Cerebellar cortex (tissue), 1 donor: ENCODE results near the gene CADPS.

Experiments used
- DNase-seq: peaks from one replicate; pipeline ENCODE4 v3.0.0-alpha.2; 2015; ENCODE audit warnings: low spot score

CADPS gene

DNA sequence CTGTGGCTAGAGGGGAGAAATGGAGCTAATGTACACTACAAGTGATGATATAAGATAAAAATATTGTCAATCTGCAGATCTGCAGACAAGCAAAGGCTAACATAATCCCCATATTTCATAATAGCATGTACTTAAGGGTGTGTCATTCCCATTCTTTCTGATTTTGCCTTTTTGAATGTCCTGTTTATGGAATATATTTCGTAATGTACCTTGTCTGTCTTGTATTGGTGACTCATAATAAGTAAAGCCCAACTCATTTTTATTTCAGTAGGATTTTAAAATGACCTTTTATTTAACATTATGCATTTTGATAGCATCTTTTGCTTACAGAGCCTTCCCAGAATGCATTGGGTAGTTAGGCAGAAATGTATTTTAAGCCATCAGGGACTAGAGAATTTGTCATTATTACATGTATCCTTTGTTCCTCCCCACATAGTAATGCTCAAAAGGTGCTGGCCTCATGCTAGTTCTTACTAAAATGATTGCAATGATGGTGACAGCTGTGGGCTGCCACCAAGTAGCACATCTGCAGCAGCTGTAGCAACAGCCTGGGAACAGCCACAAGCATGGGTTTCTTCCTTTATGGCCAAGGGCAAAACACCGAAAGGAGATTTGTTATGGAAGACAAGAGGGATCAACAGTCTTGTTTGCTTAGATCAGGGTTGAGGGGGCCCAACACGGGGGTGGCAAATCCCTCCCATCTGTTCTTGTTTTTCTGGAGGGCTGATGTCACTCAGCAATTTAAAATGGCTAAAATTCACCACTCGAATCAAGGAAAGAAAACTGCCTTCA, 188.5 kb downstream of the CADPS start:
- DNase-seq: no peak

DNA sequence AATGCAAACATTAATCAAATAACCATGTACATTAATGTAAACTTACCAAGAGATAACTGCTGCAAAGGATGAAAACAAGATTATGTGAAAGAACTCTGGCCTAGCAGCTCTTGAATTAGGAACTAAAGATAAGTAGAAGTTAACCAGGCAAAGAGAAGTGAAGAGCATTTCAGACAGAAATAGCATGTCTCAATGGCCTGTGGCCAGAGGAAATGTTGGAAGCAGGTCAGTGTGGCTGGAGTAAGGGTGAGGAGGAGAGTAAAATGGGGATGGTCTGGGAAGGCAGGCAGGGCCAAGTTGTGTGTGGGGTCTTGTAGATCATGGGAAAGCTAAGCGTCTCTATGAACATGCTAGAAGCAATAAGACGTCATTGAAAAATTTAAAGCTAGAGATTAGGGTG, 192.4 kb downstream of the CADPS start:
- DNase-seq: no peak

DNA sequence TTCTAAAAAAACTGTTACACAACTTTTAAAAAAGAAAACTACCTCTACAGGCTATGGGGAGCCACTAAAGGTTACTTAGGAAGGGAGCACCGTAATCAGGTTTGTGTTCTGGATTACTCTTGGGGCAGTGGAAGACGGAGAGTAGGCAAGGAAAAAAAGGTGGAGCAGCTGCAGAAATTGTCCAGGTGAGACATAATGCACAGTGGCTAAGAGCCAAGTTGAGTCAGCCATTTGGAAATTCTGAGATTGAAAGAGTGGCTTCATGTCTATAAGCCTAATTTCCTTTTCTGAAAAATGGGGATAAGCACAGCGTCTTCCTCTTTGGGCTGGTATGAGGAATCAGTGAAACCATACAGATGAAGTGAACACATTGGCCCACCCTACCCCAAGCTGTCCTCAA, 195.2 kb downstream of the CADPS start:
- no peak for DNase-seq

GRCh38 chr3:62678841-62679240, 196.4 kb downstream of the CADPS start:
- DNase-seq: no peak

GRCh38 chr3:62677926-62678325, 197.3 kb downstream of the CADPS start:
- DNase-seq: no peak

- no peak for DNase-seq
These were observed 198.4 kb downstream of the CADPS start for GRCh38 chr3:62676689-62677271.

DNA sequence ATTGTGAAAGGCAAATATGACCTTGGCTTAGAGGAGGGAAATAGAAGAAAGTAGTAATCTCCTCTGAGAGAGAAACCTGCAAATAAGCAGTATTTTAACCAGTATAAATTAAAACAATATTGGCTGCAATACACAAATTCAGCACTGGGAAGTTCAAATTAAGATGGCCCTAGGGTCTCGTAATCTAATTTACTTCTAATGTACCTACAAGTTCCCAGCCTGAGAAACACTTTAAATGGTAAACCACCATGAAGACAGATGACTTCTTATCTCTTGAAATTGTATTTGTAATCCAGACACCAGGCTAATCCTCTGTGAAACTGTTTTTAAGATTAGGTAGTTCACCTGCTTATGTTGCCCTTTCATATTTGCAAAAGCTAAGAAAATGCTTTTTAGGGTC, 199.7 kb downstream of the CADPS start:
- no peak for DNase-seq

DNA sequence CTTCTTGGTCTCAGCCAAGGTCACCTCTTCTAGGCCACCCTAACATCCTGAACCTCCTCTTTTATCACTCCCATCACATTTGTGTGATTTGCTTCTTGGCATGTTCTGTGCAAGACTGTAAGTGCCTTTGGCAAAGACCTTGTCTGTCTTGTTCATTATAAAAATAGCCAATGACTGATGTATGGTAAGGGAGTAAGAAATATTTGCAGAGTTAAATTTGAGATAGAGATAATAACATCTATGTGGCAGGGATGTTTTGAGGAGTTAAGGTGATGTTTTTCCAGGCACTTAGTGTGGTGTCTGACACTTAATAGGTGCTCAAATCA, 202.3 kb downstream of the CADPS start:
- no peak for DNase-seq

DNA sequence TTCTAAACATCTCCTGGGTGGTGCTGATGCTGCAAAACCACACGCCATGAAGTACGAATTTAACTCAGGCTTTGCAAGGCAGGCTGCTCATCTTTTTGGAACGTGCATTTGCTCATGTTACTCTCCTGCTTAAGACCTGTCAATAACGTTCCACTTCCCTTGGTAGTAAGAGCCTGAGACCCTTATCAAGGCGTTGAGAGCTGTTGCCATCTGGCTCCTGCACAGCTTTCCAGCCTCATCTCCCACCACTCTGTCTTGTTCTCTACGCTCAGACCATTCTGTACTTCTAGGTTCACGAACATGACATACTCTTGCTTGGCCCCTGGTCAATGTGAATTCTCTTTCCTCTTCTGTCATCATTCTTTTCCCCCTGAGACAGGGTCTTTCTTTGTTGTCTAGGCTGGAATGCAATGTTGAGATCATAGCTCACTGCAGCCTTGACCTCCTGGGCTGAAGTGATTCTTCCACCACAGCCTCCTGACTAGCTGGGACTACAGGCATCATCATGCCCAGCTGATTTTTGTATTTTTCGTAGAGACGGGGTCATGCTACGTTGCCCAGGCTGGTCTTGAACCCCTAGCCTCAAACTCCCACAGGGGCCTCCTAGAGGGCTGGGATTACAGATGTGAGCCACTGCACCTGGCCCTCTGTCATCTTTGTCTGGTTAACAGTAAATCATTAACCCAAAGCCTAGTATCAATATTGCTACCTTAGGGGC, 202.8 kb downstream of the CADPS start:
- DNase-seq: no peak

DNA sequence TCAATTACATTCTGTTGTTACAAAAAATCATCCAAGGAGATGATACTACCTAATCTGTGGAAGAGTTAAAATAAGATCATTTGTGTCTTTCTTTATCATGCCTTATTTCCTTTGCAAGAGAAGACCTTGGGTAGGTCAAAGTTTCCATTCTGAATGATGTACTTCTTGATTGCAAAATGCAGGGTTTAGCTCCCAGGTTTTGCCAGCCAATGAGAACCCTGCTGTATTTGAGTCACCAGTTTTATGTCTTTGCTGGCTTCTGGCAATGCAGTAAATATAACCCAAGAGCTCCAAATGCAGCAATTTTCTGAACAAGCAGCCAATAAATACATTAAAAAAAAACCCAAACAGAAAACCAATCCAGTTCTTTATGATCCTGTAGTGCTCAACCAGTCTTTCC, 204.9 kb downstream of the CADPS start:
- DNase-seq: no peak

DNA sequence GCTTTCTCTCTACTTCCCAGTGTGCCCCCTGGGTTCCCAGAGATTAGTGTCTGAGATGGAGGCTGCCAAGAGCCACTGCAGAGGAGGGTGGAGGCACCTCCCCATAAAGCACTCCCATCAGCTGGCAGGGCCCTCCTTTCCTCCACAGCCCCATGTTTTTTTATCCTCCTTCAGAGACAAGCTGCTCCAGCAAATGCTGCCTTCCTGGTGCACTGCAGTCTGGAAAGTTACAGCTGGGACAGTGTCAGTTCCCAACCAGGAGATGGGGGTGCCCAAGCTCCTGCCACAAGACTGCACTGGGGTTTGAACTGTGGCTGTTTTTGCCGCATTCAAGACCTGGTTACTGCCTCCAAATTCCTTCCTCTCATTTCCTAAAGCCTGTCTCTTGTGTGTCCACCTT, 206.1 kb downstream of the CADPS start:
- DNase-seq: no peak

GRCh38 chr3:62667714-62668113, 207.5 kb downstream of the CADPS start:
- DNase-seq: no peak

DNA sequence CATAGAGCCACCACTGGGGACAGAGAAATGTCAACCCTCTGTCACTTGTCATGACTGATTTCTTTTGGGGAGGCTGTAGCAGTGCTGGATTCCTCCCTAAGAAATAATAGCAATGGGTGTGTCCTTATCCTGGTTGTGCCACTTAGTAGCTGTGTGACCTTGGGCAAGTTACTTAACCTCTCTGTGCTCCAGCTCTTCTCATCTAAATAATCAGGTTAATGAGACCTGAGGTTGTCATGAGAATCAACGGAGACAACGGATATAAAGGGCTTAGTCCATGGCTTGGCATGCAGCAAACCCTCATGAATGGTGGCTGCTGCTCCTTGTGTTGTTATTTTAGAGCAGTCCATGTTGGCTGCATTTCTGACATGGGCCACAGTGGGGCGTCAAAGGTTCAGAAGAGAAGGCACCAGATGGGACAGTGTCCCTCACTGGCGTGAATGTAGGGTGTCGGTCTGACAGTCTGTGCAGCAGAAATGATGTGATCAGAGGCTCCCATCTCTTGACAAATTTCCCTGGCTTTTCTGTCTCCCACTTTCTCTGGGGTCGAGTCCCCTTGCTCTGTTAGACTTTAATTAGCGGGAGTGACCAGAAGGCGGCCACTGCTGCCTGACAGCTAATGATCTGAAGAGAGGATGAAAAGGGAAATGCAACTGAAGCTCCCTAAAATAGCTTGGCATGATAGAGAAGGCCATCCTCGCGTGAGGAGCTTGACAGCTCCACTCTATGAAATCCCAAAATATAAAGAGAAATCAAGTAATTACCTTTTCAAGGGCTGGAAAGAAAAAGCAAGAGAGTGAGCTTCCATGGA, 209.4 kb downstream of the CADPS start:
- DNase-seq: peak; percentile 90

DNA sequence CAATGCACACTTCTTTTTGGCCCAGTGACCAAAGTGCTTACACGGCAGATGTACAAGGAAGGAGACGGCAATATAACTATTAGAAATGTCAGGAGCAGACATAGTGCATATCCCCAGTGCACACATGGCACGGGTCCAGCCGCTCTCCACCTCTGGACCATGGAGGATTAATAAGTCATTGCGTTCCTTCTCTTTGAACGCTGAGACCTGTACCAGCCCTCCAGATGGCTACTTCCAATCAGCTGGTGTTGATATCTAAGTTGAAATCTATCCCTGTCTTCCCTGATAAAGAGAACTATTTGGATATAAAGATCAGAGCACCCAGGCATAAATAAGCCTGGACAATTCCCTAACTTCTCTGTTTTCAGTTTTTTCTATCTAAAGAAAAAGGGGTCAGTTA, 212.5 kb downstream of the CADPS start:
- DNase-seq: no peak

DNA sequence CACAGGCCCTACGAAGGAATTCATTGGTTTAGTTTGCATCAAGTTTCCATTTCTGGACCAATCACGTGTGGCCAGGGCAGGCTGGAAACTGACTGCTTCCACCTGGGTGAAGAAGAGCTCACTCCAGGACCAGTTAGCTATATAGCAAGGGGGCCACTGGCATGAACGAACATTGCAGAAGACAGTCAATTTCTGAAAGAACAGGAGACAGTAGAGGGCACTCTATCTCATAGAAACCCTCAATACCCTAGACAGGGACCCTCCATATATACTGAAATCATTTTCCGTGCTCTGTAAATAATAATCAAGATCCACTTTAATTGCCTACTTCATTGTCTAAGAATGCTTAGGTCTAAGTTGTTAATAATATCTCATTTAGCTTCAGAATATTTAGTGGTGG, 215.6 kb downstream of the CADPS start:
- no peak for DNase-seq

- no peak for DNase-seq
These were observed 219.5 kb downstream of the CADPS start for GRCh38 chr3:62655691-62656063.

GRCh38 chr3:62655056-62655690, 220.0 kb downstream of the CADPS start:
- no peak for DNase-seq

DNA sequence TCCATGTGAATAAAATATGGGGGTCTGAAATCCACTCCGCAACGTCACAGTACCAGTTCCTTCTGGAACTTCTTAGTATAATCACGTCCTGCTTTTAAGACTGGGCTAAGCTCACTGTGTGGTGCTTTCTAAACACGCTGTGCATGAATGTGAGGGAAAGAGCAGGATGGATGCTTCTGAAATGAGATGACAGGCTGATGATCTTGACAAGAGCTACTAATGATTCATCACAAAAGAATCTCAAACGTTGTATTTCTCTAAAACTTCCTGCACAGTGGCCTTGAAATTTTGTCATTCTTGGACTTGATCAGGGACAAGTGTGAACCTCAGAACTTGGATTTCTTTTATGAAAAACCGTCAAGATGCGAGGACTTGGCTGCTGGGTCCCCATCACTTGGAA, 221.4 kb downstream of the CADPS start:
- no peak for DNase-seq

DNA sequence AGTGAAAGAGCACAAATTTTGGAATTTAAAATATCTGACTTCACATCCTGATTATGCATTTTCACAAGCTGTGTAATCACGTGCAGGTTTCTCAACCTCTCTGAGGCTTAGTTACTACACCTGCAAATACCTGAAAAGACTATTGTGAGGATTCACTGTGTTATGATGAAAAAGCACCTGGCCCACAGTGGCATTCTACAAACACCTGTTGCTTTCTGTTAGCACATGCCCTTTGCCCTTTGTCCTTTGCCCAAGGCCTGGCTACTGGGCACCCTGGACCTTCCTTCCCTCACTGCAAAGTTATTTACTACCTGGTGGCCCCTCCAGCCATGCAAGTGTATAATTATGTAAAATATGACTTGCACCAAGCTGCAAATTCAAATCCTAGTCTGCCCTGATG, 227.5 kb downstream of the CADPS start:
- DNase-seq: no peak

GRCh38 chr3:62644493-62644892, 230.7 kb downstream of the CADPS start:
- DNase-seq: no peak

GRCh38 chr3:62638316-62638715, 236.9 kb downstream of the CADPS start:
- DNase-seq: no peak

DNA sequence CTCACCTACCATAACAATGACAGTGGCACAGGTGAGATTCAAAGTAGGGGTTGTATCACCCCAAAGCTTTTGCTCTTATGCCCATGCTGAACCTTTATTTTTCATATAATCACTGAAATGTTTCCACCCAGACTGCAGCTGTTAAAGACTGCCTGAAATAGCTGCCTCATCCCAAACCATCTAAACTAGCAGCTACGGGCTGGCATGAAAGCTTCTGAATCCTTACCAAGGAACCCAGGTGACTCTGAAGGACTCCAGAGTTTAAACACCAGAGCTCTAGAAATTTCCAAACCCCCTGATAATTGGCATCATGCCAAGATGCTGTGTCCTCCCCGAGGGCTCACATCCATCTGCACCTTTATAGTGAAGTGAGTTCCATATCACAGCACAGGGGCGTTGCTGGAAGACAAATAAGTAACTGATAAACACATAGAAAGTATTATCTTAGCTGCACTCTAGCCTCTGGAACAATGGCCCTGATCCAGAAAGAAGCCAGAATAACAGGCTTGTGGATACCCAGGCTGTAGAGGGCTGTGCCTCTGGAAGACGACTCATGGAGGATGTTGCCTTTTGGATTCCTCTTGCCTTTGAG, 238.9 kb downstream of the CADPS start:
- DNase-seq: no peak
